ENCODE data around the gene SLC6A18. TPM values are rescaled to one million over a fixed set of nuclear protein-coding genes. Genes with fewer than 3 reads are reported as not detected.

The SLC6A18 gene
- total and polyA plus RNA-seq, 5 donors from 2014 or later = not detected

DNA sequence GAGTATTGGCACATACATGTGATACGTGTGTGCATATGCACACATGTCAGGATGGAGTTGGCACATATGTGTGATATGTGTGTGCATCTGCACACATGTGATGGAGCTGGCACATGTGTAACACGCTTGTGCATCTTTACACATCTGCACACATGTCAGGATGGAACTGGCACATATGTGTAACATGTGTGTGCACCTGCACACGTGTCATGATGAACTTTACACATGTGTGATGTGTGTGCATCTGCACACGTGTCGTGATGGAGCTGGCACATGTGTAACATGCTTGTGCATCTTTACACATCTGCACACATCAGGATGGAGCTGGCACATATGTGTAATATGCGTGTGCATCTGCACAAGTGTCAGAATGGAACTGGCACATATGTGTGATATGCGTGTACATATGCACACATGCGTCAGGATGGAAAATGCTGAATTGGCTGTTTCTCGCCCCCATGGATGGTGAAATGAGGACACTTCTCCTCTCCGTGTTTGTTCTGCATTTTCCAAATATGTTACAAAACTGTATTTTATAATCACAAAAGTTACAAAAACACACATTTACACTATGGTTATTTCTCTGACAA lies 40.0 kb upstream of the SLC6A18 start:
- Mint-ChIP-seq H3K9me3 (no peaks in the 10 kb centered on the region), H3K36me3 (no peaks in the 10 kb centered on the region), H3K4me1 (no peaks in the 10 kb centered on the region), H3K27ac (no peak overlapping the region), H3K4me3 (no peak overlapping the region), H3K27me3 (peaks cover 10% of the 10 kb centered on the region)
- ATAC-seq (ENCODE audit: low read depth in 2 of 2) (no peak), DNase-seq (no peak)
- Histone ChIP-seq H3K4me1 (ENCODE audit: control insufficient read depth, insufficient read depth, low read length, poor library complexity, severe bottlenecking) (no peaks in the 10 kb centered on the region), H3K4me3 (ENCODE audit: low read depth, low read length) (no peak overlapping the region), H3K27ac (ENCODE audit: insufficient read depth, low read length, poor library complexity, severe bottlenecking) (no peak overlapping the region), H3K27me3 (ENCODE audit: control insufficient read depth, insufficient read depth, low read length) (no peaks in the 10 kb centered on the region), H3K36me3 (ENCODE audit: control insufficient read depth, insufficient read depth, low read length) (no peaks in the 10 kb centered on the region), H3K9me3 (ENCODE audit: control insufficient read depth in 2 of 2, low read length in 2 of 2) (no peaks in the 10 kb centered on the region)

DNA sequence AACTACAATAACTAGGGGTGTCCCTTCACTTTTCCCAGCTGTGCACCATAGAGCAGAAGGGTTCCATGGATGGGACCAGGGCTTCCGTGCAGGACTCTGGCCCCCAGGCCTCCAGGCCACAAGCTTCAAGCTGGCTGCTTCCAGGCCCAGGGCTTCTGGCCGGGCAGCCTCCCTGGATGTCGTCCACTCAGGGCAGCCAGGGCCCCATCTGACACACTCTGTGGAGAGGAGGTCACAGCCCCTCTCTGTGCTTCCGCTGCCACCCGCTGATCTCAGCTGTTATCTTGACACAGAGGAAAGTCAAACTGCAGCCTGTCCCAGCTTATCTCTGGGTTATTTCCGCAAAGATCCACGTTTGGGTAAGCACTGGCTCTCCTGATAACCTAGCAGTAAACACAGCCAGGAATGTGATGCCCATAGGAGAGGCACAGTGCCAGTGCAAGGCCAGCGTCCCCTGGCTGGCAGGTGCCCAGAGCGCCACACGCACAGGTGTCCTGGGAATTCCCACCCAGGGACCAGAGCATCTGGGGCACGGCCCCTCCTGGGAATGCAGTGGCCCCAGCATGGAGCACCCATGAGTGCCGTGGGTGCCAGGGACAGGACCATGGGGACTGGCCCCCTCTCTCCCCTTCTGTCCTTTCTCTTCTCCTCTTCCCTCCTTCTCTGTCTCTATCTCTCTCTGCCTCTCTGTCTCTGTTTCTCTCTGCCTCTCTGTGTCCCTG lies 39.4 kb upstream of the SLC6A18 start:
- H3K4me1 ChIP-seq (ENCODE audit: control insufficient read depth, insufficient read depth, low read length, poor library complexity, severe bottlenecking) = no peaks in the 10 kb centered on the region
- H3K27me3 Mint-ChIP-seq = peaks cover 13% of the 10 kb centered on the region

DNA sequence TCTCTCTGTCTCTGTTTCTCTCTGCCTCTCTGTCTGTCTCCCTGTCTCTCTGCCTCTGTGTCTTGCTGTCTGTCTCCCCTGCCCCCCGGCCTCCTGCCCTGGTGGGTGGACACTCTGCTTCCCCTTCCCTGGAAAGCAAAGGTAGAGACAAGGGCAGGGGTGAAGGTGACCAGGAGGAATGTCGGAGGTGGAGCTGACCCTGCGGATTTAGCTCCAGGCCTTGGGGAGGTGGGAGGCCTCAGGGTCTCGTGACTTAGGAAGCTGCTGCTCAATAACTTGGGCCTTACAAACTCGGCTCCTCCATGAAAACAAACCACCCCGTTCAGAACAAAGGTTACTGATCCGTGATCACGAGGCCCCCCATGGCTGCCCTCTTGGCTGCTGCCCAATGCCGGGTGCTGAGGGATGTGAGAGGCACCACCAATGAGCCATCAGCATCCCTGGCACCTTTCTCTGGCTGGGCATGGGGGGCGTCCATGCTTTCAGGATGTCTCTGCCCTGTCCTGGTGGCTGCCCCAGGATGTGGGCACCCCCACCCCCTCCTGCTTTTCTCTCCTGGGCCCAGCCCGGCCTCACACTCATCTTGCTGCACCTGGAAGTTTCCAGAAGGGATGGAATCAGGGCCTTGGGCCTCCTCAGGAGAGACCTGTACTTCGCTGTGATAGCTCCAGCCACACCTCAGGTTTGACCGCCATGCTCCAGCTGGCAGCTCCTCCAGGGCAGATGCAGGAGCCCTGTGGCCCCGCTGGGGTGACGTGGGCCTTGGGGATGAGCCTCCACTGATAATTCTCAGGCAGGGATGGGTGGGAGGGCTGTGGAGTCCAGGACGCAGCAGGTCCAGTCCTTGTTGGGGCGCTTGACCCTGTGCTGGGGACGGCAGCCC lies 38.6 kb upstream of the SLC6A18 start:
- peaks cover 4% of the 10 kb centered on the region for H3K27me3 ChIP-seq (ENCODE audit: control insufficient read depth, insufficient read depth, low read length)
- ATAC-seq (ENCODE audit: low read depth in 2 of 2) = no peak
- Mint-ChIP-seq H3K27me3 (peaks cover 16% of the 10 kb centered on the region), H3K4me1 (no peaks in the 10 kb centered on the region), H3K27ac (no peak overlapping the region), H3K36me3 (no peaks in the 10 kb centered on the region), H3K9me3 (no peaks in the 10 kb centered on the region), H3K4me3 (no peak overlapping the region)
- no peak for DNase-seq
- H3K36me3 ChIP-seq (ENCODE audit: control insufficient read depth, insufficient read depth, low read length) = no peaks in the 10 kb centered on the region
- H3K27ac ChIP-seq (ENCODE audit: insufficient read depth, low read length, poor library complexity, severe bottlenecking) = no peak overlapping the region
- no peaks in the 10 kb centered on the region for H3K4me1 ChIP-seq (ENCODE audit: control insufficient read depth, insufficient read depth, low read length, poor library complexity, severe bottlenecking)
- H3K4me3 ChIP-seq (ENCODE audit: low read depth, low read length) = no peak overlapping the region
- no peaks in the 10 kb centered on the region for H3K9me3 ChIP-seq (ENCODE audit: control insufficient read depth in 2 of 2, low read length in 2 of 2)

More for the DNA sequence above, 39.4 kb upstream of the SLC6A18 start:
- Histone ChIP-seq H3K27me3 (ENCODE audit: control insufficient read depth, insufficient read depth, low read length) (peaks cover 2% of the 10 kb centered on the region), H3K9me3 (ENCODE audit: control insufficient read depth in 2 of 2, low read length in 2 of 2) (no peaks in the 10 kb centered on the region), H3K27ac (ENCODE audit: insufficient read depth, low read length, poor library complexity, severe bottlenecking) (no peak overlapping the region), H3K4me3 (ENCODE audit: low read depth, low read length) (no peak overlapping the region), H3K36me3 (ENCODE audit: control insufficient read depth, insufficient read depth, low read length) (no peaks in the 10 kb centered on the region)
- DNase-seq (no peak), ATAC-seq (ENCODE audit: low read depth in 2 of 2) (no peak)
- Mint-ChIP-seq H3K9me3 (no peaks in the 10 kb centered on the region), H3K36me3 (no peaks in the 10 kb centered on the region), H3K27ac (no peak overlapping the region), H3K4me3 (no peak overlapping the region), H3K4me1 (no peaks in the 10 kb centered on the region)

DNA sequence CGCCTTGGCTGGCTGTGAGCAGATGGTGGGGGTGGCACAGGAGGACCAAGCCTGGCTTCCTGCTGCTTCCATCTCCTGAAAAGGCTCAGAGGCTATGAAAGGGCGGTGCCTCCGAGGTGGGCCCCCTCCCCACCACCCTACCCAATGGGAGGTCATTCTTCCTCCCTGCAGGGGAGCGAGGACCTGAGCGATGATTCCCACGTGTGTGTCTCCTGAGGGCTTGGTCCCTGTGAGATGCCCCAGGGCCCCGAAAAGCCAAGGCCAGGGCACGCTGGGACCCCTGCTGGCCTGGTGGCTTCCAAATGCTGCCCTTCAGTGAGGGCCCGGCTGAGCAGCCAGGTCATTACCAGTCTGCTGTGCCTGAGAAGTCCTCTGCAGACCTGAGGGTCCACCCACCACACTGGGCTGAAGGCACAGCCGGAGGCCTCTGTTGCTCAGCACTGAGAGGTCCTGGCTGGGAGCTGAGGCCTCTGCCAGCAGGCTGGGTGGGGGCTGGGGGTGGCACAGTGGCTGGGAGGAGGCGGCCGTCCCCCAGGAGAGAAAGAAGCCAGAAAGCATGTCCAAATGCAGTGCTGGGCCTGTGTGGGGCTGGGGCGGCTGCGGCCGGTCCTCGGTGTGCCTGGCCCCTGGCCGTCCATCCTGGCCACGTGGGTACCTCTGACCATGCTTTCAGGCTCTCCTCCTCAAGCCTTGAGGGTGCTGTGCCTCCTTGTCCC lies 37.8 kb upstream of the SLC6A18 start:
- Mint-ChIP-seq H3K9me3 (no peaks in the 10 kb centered on the region), H3K4me1 (no peaks in the 10 kb centered on the region), H3K27me3 (peaks cover 16% of the 10 kb centered on the region), H3K36me3 (no peaks in the 10 kb centered on the region), H3K4me3 (no peak overlapping the region), H3K27ac (no peak overlapping the region)
- H3K27me3 ChIP-seq (ENCODE audit: control insufficient read depth, insufficient read depth, low read length) = peaks cover 4% of the 10 kb centered on the region
- no peaks in the 10 kb centered on the region for H3K9me3 ChIP-seq (ENCODE audit: control insufficient read depth in 2 of 2, low read length in 2 of 2)
- H3K36me3 ChIP-seq (ENCODE audit: control insufficient read depth, insufficient read depth, low read length) = no peaks in the 10 kb centered on the region
- H3K4me3 ChIP-seq (ENCODE audit: low read depth, low read length) = no peak overlapping the region
- no peak for ATAC-seq (ENCODE audit: low read depth in 2 of 2)
- H3K4me1 ChIP-seq (ENCODE audit: control insufficient read depth, insufficient read depth, low read length, poor library complexity, severe bottlenecking) = no peaks in the 10 kb centered on the region
- DNase-seq = no peak
- no peak overlapping the region for H3K27ac ChIP-seq (ENCODE audit: insufficient read depth, low read length, poor library complexity, severe bottlenecking)

DNA sequence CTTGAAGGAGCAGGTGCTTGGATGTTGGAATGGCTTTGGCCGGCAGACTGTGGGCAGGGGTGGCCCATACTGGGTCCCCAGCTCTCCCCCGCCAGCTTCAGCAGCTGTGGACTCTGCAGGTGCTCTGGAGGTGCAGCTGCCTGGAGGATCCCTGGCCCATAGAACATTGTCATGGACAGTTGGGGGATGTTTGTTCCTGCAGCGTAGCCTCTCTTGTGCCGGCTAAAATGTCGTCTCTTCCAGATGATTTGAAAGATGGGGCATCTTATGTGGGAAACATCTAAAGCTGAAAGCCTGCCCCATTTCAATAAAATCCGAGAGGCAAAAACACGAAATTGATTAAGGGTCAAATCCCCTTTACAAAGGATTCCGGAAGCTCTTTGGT lies 37.2 kb upstream of the SLC6A18 start:
- Histone ChIP-seq H3K4me1 (ENCODE audit: control insufficient read depth, insufficient read depth, low read length, poor library complexity, severe bottlenecking) (no peaks in the 10 kb centered on the region), H3K9me3 (ENCODE audit: control insufficient read depth in 2 of 2, low read length in 2 of 2) (no peaks in the 10 kb centered on the region), H3K27me3 (ENCODE audit: control insufficient read depth, insufficient read depth, low read length) (peaks cover 4% of the 10 kb centered on the region), H3K27ac (ENCODE audit: insufficient read depth, low read length, poor library complexity, severe bottlenecking) (no peak overlapping the region), H3K4me3 (ENCODE audit: low read depth, low read length) (no peak overlapping the region), H3K36me3 (ENCODE audit: control insufficient read depth, insufficient read depth, low read length) (no peaks in the 10 kb centered on the region)
- DNase-seq = no peak
- H3K27ac Mint-ChIP-seq = no peak overlapping the region
- ATAC-seq (ENCODE audit: low read depth in 2 of 2) = no peak
- no peaks in the 10 kb centered on the region for H3K9me3 Mint-ChIP-seq
- H3K36me3 Mint-ChIP-seq = no peaks in the 10 kb centered on the region
- H3K27me3 Mint-ChIP-seq = peaks cover 16% of the 10 kb centered on the region
- no peaks in the 10 kb centered on the region for H3K4me1 Mint-ChIP-seq
- no peak overlapping the region for H3K4me3 Mint-ChIP-seq

DNA sequence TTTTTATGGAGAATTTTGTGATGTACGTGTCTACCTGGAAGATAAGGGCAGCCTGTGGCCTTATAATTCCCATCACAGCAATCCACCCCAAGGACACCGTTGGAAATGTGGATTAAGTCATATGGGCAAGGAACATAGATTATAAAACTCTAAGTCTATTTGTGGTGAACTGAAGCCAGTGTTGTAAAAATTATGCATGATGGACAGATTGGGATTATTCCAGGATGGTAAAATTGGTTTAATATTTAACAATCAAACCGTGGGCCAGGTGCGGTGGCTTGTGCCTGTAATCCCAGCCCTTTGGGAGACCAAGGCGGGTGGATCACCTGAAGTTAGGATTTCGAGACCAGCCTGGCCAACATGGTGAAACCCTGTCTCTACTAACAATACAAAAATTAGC lies 36.7 kb upstream of the SLC6A18 start:
- no peaks in the 10 kb centered on the region for H3K9me3 ChIP-seq (ENCODE audit: control insufficient read depth in 2 of 2, low read length in 2 of 2)
- Mint-ChIP-seq H3K27ac (no peak overlapping the region), H3K9me3 (no peaks in the 10 kb centered on the region), H3K4me1 (no peaks in the 10 kb centered on the region), H3K4me3 (no peak overlapping the region), H3K36me3 (no peaks in the 10 kb centered on the region), H3K27me3 (peaks cover 16% of the 10 kb centered on the region)
- no peaks in the 10 kb centered on the region for H3K4me1 ChIP-seq (ENCODE audit: control insufficient read depth, insufficient read depth, low read length, poor library complexity, severe bottlenecking)
- peaks cover 4% of the 10 kb centered on the region for H3K27me3 ChIP-seq (ENCODE audit: control insufficient read depth, insufficient read depth, low read length)
- H3K4me3 ChIP-seq (ENCODE audit: low read depth, low read length) = no peak overlapping the region
- no peak for ATAC-seq (ENCODE audit: low read depth in 2 of 2)
- no peaks in the 10 kb centered on the region for H3K36me3 ChIP-seq (ENCODE audit: control insufficient read depth, insufficient read depth, low read length)
- DNase-seq = no peak
- H3K27ac ChIP-seq (ENCODE audit: insufficient read depth, low read length, poor library complexity, severe bottlenecking) = no peak overlapping the region

DNA sequence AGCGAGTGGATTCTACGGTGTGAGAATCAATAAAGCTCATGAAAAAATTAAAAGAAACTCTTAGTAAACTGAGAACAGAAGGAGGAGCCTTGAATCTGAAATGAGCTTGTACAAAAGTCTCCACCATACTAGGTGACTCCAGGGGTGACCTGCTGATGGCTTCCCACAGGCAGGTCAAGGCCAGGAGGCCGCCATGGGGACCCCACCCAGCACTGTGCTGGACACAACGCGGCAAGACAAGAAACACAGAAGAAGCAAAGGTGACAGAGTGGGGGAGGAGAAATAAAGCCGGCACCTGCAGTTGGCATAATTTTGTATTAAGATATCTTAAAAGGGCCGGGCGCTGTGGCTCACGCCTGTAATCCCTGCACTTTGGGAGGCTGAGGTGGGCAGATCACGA lies 35.9 kb upstream of the SLC6A18 start:
- H3K4me3 Mint-ChIP-seq = no peak overlapping the region
- H3K36me3 Mint-ChIP-seq = no peaks in the 10 kb centered on the region
- no peak overlapping the region for H3K4me3 ChIP-seq (ENCODE audit: low read depth, low read length)
- H3K4me1 Mint-ChIP-seq = no peaks in the 10 kb centered on the region
- no peak for DNase-seq
- H3K4me1 ChIP-seq (ENCODE audit: control insufficient read depth, insufficient read depth, low read length, poor library complexity, severe bottlenecking) = no peaks in the 10 kb centered on the region
- no peaks in the 10 kb centered on the region for H3K9me3 Mint-ChIP-seq
- peaks cover 16% of the 10 kb centered on the region for H3K27me3 Mint-ChIP-seq
- H3K27ac ChIP-seq (ENCODE audit: insufficient read depth, low read length, poor library complexity, severe bottlenecking) = no peak overlapping the region
- H3K27ac Mint-ChIP-seq = peak overlapping the region in 1 of 3 donors; percentile 41
- peaks cover 4% of the 10 kb centered on the region for H3K27me3 ChIP-seq (ENCODE audit: control insufficient read depth, insufficient read depth, low read length)
- H3K36me3 ChIP-seq (ENCODE audit: control insufficient read depth, insufficient read depth, low read length) = no peaks in the 10 kb centered on the region
- no peaks in the 10 kb centered on the region for H3K9me3 ChIP-seq (ENCODE audit: control insufficient read depth in 2 of 2, low read length in 2 of 2)
- ATAC-seq (ENCODE audit: low read depth in 2 of 2) = no peak
